ENCODE measurements around the gene UMODL1. TPM values are rescaled to one million over a fixed set of nuclear protein-coding genes. Genes with fewer than 3 reads are reported as not detected.

The UMODL1 gene
- total RNA-seq, 1 experiment from 2014 or later = 0.18 TPM

- in situ Hi-C loops (cut with HindIII; ENCODE audit: low pct_unique_long_range_greater_than_20kb, low sequenced_read_pairs) = no loop called here
- no peak for ATAC-seq
- H3K9me3 ChIP-seq (ENCODE audit: control insufficient read depth, insufficient read depth, low read depth, low read length) = no peaks in the 10 kb centered on the region
- ChIA-PET CTCF (no interaction called here), POLR2A (no interaction called here)
- no peak for DNase-seq (ENCODE audit: low read depth, low spot score)
- no peaks in the 10 kb centered on the region for H3K36me3 ChIP-seq (ENCODE audit: control insufficient read depth, insufficient read depth, low read length)
- H3K27ac ChIP-seq (ENCODE audit: low read length) = no peak overlapping the region
- H3K4me1 ChIP-seq (ENCODE audit: control insufficient read depth, insufficient read depth, low read length) = no peaks in the 10 kb centered on the region
- intact Hi-C loops (cut with micrococcal nuclease; ENCODE audit: unreplicated experiment) = loop anchor here (10.0 kb wide), 1 partner anchor 67 kb away; no protein-coding TSS in a partner anchor
- no TSS peak for BruUV-seq (replicated peaks)
- no peak for TF ChIP-seq TCF7L2 (IDR thresholded peaks at IDR 0.05; ENCODE audit: low read depth, low read length)
- TF ChIP-seq REST (IDR thresholded peaks at IDR 0.05; ENCODE audit: insufficient read depth in 1 of 2, low read depth in 2 of 2, low read length in 1 of 2) = no peak
- TF ChIP-seq CTCF (IDR thresholded peaks at IDR 0.05) = no peak
- TF ChIP-seq POLR2AphosphoS5 (IDR thresholded peaks at IDR 0.05; ENCODE audit: low read depth, low read length) = no peak
- TF ChIP-seq SIN3A (IDR thresholded peaks at IDR 0.05; ENCODE audit: borderline replicate concordance, insufficient read depth, low read depth, low read length) = no peak
- no peaks in the 10 kb centered on the region for H3K27me3 ChIP-seq (ENCODE audit: control insufficient read depth, insufficient read depth, low read length)
- no peak overlapping the region for H3K4me3 ChIP-seq (ENCODE audit: low read depth in 2 of 2, low read length in 2 of 2)
Observed at GRCh38 chr21:42037516-42037915, 33.6 kb upstream of the UMODL1 start.

GRCh38 chr21:42037943-42038342 is 33.2 kb upstream of the UMODL1 start:
- ChIA-PET CTCF (no interaction called here), POLR2A (no interaction called here)
- ATAC-seq (no peak), DNase-seq (ENCODE audit: low read depth, low spot score) (no peak)
- Histone ChIP-seq H3K4me1 (ENCODE audit: control insufficient read depth, insufficient read depth, low read length) (no peaks in the 10 kb centered on the region), H3K27me3 (ENCODE audit: control insufficient read depth, insufficient read depth, low read length) (no peaks in the 10 kb centered on the region), H3K9me3 (ENCODE audit: control insufficient read depth, insufficient read depth, low read depth, low read length) (no peaks in the 10 kb centered on the region), H3K27ac (ENCODE audit: low read length) (no peak overlapping the region), H3K4me3 (ENCODE audit: low read depth in 2 of 2, low read length in 2 of 2) (no peak overlapping the region), H3K36me3 (ENCODE audit: control insufficient read depth, insufficient read depth, low read length) (no peaks in the 10 kb centered on the region)
- no peak for TF ChIP-seq CTCF (IDR thresholded peaks at IDR 0.05)
- no peak for TF ChIP-seq SIN3A (IDR thresholded peaks at IDR 0.05; ENCODE audit: borderline replicate concordance, insufficient read depth, low read depth, low read length)
- no peak for TF ChIP-seq POLR2AphosphoS5 (IDR thresholded peaks at IDR 0.05; ENCODE audit: low read depth, low read length)
- no peak for TF ChIP-seq REST (IDR thresholded peaks at IDR 0.05; ENCODE audit: insufficient read depth in 1 of 2, low read depth in 2 of 2, low read length in 1 of 2)
- TF ChIP-seq TCF7L2 (IDR thresholded peaks at IDR 0.05; ENCODE audit: low read depth, low read length) = no peak
- no TSS peak for BruUV-seq (replicated peaks)
- intact Hi-C loops (cut with micrococcal nuclease; ENCODE audit: unreplicated experiment) (loop anchor here (10.0 kb wide), 1 partner anchor 67 kb away; no protein-coding TSS in a partner anchor), in situ Hi-C loops (cut with HindIII; ENCODE audit: low pct_unique_long_range_greater_than_20kb, low sequenced_read_pairs) (no loop called here)
